M059J (cell line): Measurements from ENCODE around the gene RAPGEF2. TPM values are rescaled to one million over a fixed set of nuclear protein-coding genes. Genes with fewer than 3 reads are reported as not detected.
"Not testable (repeated sequence)": the region's sequence is repeated elsewhere in the genome, so short reads cannot be mapped to it uniquely, and the experiment has no call there.

Experiments used
- DNase-seq: peaks from one replicate; pipeline ENCODE4 v3.0.0-alpha.2; 2012; ENCODE audit warnings: low read depth
- total RNA-seq: library from RNA; depleted of rRNA; stranded (reverse); fragments of >200 nt; shearing (Covaris generic); gene quantifications from 2 replicates; pipeline ENCODE4 v1.2.3, GENCODE V29; 2014

The RAPGEF2 gene
- total RNA-seq, 1 experiment from 2014 or later, result 21.4 TPM

- DNase-seq, result peak; percentile 78
Measured at GRCh38 chr4:159308566-159309340, 205.9 kb downstream of the RAPGEF2 start.

- DNase-seq, result no peak
Measured at GRCh38 chr4:159312236-159312635, 209.4 kb downstream of the RAPGEF2 start.

- DNase-seq, result not testable (repeated sequence)
Measured at GRCh38 chr4:159315879-159316278, 213.0 kb downstream of the RAPGEF2 start.

- DNase-seq, result no peak
Measured at GRCh38 chr4:159317203-159317602, 214.3 kb downstream of the RAPGEF2 start.

- no peak for DNase-seq
Measured at GRCh38 chr4:159319027-159319426, 216.1 kb downstream of the RAPGEF2 start.

GRCh38 chr4:159326480-159326879, 223.6 kb downstream of the RAPGEF2 start:
- DNase-seq, result no peak

- DNase-seq, result no peak
Measured at GRCh38 chr4:159328766-159329165, 225.9 kb downstream of the RAPGEF2 start.

- DNase-seq, result no peak
Measured at GRCh38 chr4:159334461-159334860, 231.6 kb downstream of the RAPGEF2 start.

- DNase-seq, result no peak
Measured at GRCh38 chr4:159337041-159337440, 234.2 kb downstream of the RAPGEF2 start.

- DNase-seq, result no peak
Measured at GRCh38 chr4:159341522-159341921, 238.6 kb downstream of the RAPGEF2 start.

- DNase-seq, result no peak
Measured at GRCh38 chr4:159342374-159342773, 239.5 kb downstream of the RAPGEF2 start.

GRCh38 chr4:159343116-159343515, 240.2 kb downstream of the RAPGEF2 start:
- no peak for DNase-seq

GRCh38 chr4:159344877-159345276, 242.0 kb downstream of the RAPGEF2 start:
- no peak for DNase-seq

GRCh38 chr4:159346681-159347080, 243.8 kb downstream of the RAPGEF2 start:
- DNase-seq, result no peak

- DNase-seq, result no peak
Measured at GRCh38 chr4:159347813-159348212, 244.9 kb downstream of the RAPGEF2 start.

- no peak for DNase-seq
Measured at GRCh38 chr4:159349332-159349731, 246.5 kb downstream of the RAPGEF2 start.

- no peak for DNase-seq
Measured at GRCh38 chr4:159352609-159353008, 249.7 kb downstream of the RAPGEF2 start.

- DNase-seq, result no peak
Measured at GRCh38 chr4:159353422-159354116, 250.7 kb downstream of the RAPGEF2 start.

- no peak for DNase-seq
Measured at GRCh38 chr4:159355466-159355865, 252.6 kb downstream of the RAPGEF2 start.

GRCh38 chr4:159357350-159357749, 254.5 kb downstream of the RAPGEF2 start:
- no peak for DNase-seq

GRCh38 chr4:159358226-159358625, 255.3 kb downstream of the RAPGEF2 start:
- peak; percentile 66 for DNase-seq

- peak; percentile 88 for DNase-seq
Measured at GRCh38 chr4:159360549-159360948, 257.7 kb downstream of the RAPGEF2 start.

- DNase-seq, result peak; percentile 50
Measured at GRCh38 chr4:159363361-159363760, 260.5 kb downstream of the RAPGEF2 start.
